HepG2 (cell line): Measurements from ENCODE around the gene NFASC. TPM values are rescaled to one million over a fixed set of nuclear protein-coding genes. Genes with fewer than 3 reads are reported as not detected.

Experiments
- ATAC-seq: fragments of 200-7000 bp; cut with Tn5 transposase; 3 replicates; pipeline ENCODE4 v1.9.1; 2020; ENCODE audit warnings: mild to moderate bottlenecking, moderate library complexity
- BruUV-seq: library from RNA; stranded (reverse); fragments of 400-500 nt; replicated peaks from 2 replicates; lab custom pipeline; 2021; lab: Mats Ljungman, UMichigan
- CTCF ChIA-PET: fragments of 300-600 bp; formaldehyde crosslinking; extraction: SDS; loops from one replicate; lab custom pipeline; 2021; ENCODE audit warnings: low total read pairs, inconsistent platforms, low intra/inter-chr PET ratio; lab: Yijun Ruan, JAX
- POLR2A ChIA-PET: fragments of 350-600 bp; sonication (Branson Sonifier 250); formaldehyde crosslinking; loops from one replicate; lab custom pipeline; 2020; ENCODE audit warnings: antibody characterized with exemption, inconsistent platforms; lab: Yijun Ruan, JAX
- DNase-seq: peaks from one replicate; pipeline ENCODE4 v3.0.0-alpha.2; 2015; ENCODE audit warnings: low spot score
- FAIRE-seq: peaks from 3 replicates; lab custom pipeline; 2011; peaks lifted over from hg19 to GRCh38; lab: Jason Lieb, UNC
- H2AFZ ChIP-seq: one replicate; pipeline ENCODE4 v1.6.1; 2011; ENCODE audit warnings: low read length, inconsistent platforms
- H3K27ac ChIP-seq: fragments of 300-600 bp; 3 replicates; pipeline ENCODE4 v1.8.0; 2011; ENCODE audit warnings: mixed run types, mild to moderate bottlenecking, mixed read lengths, low read length, inconsistent platforms; ENCODE audit not compliant: insufficient read depth; ENCODE audit errors: extremely low read length
- H3K27me3 ChIP-seq, 2 experiments: fragments of 200-600 bp in 1 of 2; 2 replicates in 1 of 2; 3 replicates in 1 of 2; pipeline versions ENCODE4 v1.6.0 to v1.8.0; 2011; ENCODE audit warnings: low read length in 2 of 2, mild to moderate bottlenecking in 2 of 2, moderate library complexity in 2 of 2, inconsistent platforms in 1 of 2; ENCODE audit not compliant: insufficient read depth in 2 of 2, control insufficient read depth in 1 of 2
- H3K36me3 ChIP-seq, 2 experiments: fragments of 200-600 bp in 1 of 2; replicated peaks in 1 of 2; 2 replicates in 1 of 2; 3 replicates in 1 of 2; pipeline versions ENCODE4 v1.5.1 to v1.8.0; 2011; ENCODE audit warnings: low read length in 2 of 2, inconsistent platforms in 1 of 2; ENCODE audit not compliant: insufficient read depth in 2 of 2, control insufficient read depth in 1 of 2
- H3K4me1 ChIP-seq: 2 replicates; pipeline ENCODE4 v1.5.1; 2012; ENCODE audit warnings: low read length, inconsistent platforms; ENCODE audit not compliant: insufficient read depth
- H3K4me2 ChIP-seq: 2 replicates; pipeline ENCODE4 v1.6.0; 2011; ENCODE audit warnings: low read depth, low read length, inconsistent platforms
- H3K4me3 ChIP-seq, 3 experiments: fragments of 200-600 bp in 1 of 3; sonication (generic), shearing (Covaris generic) in 1 of 3; replicated peaks in 1 of 3; 2 replicates each; pipeline ENCODE4 v1.5.1; 2011 to 2016; ENCODE audit warnings: low read length in 3 of 3, inconsistent platforms in 2 of 3, low read depth in 2 of 3, mild to moderate bottlenecking in 2 of 3, control low read depth in 1 of 3, mixed read lengths in 1 of 3; ENCODE audit not compliant: insufficient read depth in 1 of 3
- H3K79me2 ChIP-seq: one replicate; pipeline ENCODE4 v1.6.1; 2011; ENCODE audit warnings: low read length, inconsistent platforms; ENCODE audit not compliant: insufficient read depth
- H3K9ac ChIP-seq: 2 replicates; pipeline ENCODE4 v1.6.0; 2011; ENCODE audit warnings: mild to moderate bottlenecking, low read depth, low read length, inconsistent platforms; ENCODE audit not compliant: insufficient read depth
- H3K9me3 ChIP-seq: 2 replicates; pipeline ENCODE4 v1.5.1; 2012; ENCODE audit warnings: mild to moderate bottlenecking, low read length
- H4K20me1 ChIP-seq: 2 replicates; pipeline ENCODE4 v1.6.0; 2011; ENCODE audit warnings: inconsistent platforms, mild to moderate bottlenecking, low read length, moderate library complexity; ENCODE audit not compliant: insufficient read depth
- CREM ChIP-seq, 2 experiments: sonication (generic) in 1 of 2; formaldehyde crosslinking in 1 of 2; IDR thresholded peaks; 2 replicates each; pipeline versions ENCODE4 v1.4.0 to v1.6.1; 2016 to 2020; ENCODE audit warnings: antibody characterized with exemption in 1 of 2, mild to moderate bottlenecking in 1 of 2, missing genetic modification reagents in 1 of 2
- LCORL ChIP-seq, 2 experiments: fragments of 450-650 bp in 1 of 2; sonication (generic) in 1 of 2; formaldehyde crosslinking in 1 of 2; IDR thresholded peaks; 2 replicates each; pipeline versions ENCODE4 v1.5.0 to v1.6.1; 2017 to 2020; ENCODE audit warnings: antibody characterized with exemption in 1 of 2, missing genetic modification reagents in 1 of 2
- NR2F6 ChIP-seq, 2 experiments: IDR thresholded peaks; 2 replicates each; pipeline ENCODE4 v1.6.1; 2016; ENCODE audit warnings: antibody characterized with exemption in 1 of 2, mild to moderate bottlenecking in 1 of 2
- ZNF616 ChIP-seq: sonication (generic); formaldehyde crosslinking; IDR thresholded peaks from 2 replicates; pipeline ENCODE4 v1.5.0; 2020; ENCODE audit warnings: low read depth, mild to moderate bottlenecking, missing genetic modification reagents
- whole genome bisulfite sequencing: methylation state at CpG from one replicate; pipeline ENCODE4 v1.1.6; 2017; ENCODE audit warnings: low lambda C conversion rate; 5-methylcytosine and 5-hydroxymethylcytosine counted together
- in situ Hi-C: cut with HindIII; loops from 2 replicates; pipeline ENCODE4 v1.10.0; 2017; ENCODE audit warnings: low pct_unique_long_range_greater_than_20kb; ENCODE audit not compliant: extremely low pct_ligation_motif_present
- intact Hi-C: fragments of 100-400 bp; cut with micrococcal nuclease; formaldehyde crosslinking; loops from one replicate; pipeline ENCODE4 v1.10.0; 2022; ENCODE audit not compliant: unreplicated experiment
- polyA plus RNA-seq, 8 experiments: library from polyadenylated mRNA; depleted of rRNA in 3 of 8; stranded (reverse) in 7 of 8; unstranded in 1 of 8; fragments of >200 nt; fragmentation: Illumina TruSeq in 4 of 8; extraction: Trizol in 4 of 8; gene quantifications; 2 replicates each; pipeline versions ENCODE4 v1.2.1 to v1.2.3, GENCODE V29; 2011 to 2016; ENCODE audit warnings: low read depth in 4 of 8, missing spikeins in 1 of 8, mixed read lengths in 1 of 8; ENCODE audit not compliant: insufficient read depth in 1 of 8
- total RNA-seq, 5 experiments: library from RNA; depleted of rRNA; stranded (reverse); fragments of >200 nt; fragmentation: Illumina TruSeq; extraction: Trizol; gene quantifications; 2 replicates each; pipeline ENCODE4 v1.2.3, GENCODE V29; 2016; ENCODE audit warnings: low read depth in 1 of 5
- TF ChIP-seq, protein P1 (sequence below): sonication (generic); formaldehyde crosslinking; IDR thresholded peaks from 2 replicates; pipeline ENCODE4 v1.4.0; 2020; ENCODE audit warnings: missing genetic modification reagents
- TF ChIP-seq, protein P2 (sequence below): sonication (generic); formaldehyde crosslinking; IDR thresholded peaks from 2 replicates; pipeline ENCODE4 v1.9.0; 2021; ENCODE audit warnings: missing genetic modification reagents, borderline replicate concordance

The NFASC gene
- total and polyA plus RNA-seq, 2 of the 13 experiments (the other 11 are each of a cell fraction or from before 2014, with no cell fraction given): not detected

DNA sequence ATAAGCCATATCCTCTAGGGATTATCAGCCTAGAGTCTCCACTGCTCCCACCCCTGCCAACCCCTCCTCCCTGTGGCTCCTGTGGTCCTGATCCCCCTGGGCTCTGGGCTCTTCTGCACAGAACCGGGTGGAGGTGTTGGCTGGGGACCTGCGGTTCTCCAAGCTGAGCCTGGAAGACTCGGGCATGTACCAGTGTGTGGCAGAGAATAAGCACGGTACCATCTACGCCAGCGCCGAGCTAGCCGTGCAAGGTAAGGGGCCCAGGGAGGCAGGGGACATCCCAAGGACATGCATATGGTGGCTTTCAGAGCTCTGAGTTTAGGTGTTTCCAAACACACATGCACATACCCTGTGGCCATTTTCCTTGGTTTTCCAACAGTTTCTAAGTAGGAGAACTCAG is 191.7 kb downstream of the NFASC start:
- Histone ChIP-seq H3K79me2 (no peaks in the 10 kb centered on the region), H3K27me3 (peaks cover 1 to 37% of the 10 kb centered on the region in 2 experiments; a peak in 3 of 5 replicates), H3K9ac (no peak overlapping the region), H3K9me3 (no peaks in the 10 kb centered on the region), H3K4me2 (no peak overlapping the region), H2AFZ (no peak overlapping the region), H3K4me3 (no peak overlapping the region), H3K4me1 (no peaks in the 10 kb centered on the region), H4K20me1 (no peaks in the 10 kb centered on the region), H3K27ac (no peak overlapping the region), H3K36me3 (no peaks in the 10 kb centered on the region)
- ATAC-seq (no peak), DNase-seq (no peak), FAIRE-seq (no peak)
- BruUV-seq: no TSS peak
- WGBS: 90% methylated on average over 2 of the region's 8 CpGs
- intact Hi-C loops (no loop called here), in situ Hi-C loops (loop anchor here (5.0 to 10.0 kb wide), 2 partner anchors 85 to 192 kb away; no protein-coding TSS in a partner anchor)
- TF ChIP-seq LCORL (IDR thresholded peaks at IDR 0.05) (no peak), LCORL (CRISPR knock-in tag; IDR thresholded peaks at IDR 0.05) (no peak), ZNF616 (CRISPR knock-in tag) (no peak), NR2F6 (IDR thresholded peaks at IDR 0.05) (no peak), NR2F6 (CRISPR knock-in tag; IDR thresholded peaks at IDR 0.05) (no peak), CREM (IDR thresholded peaks at IDR 0.05) (no peak), CREM (CRISPR knock-in tag; IDR thresholded peaks at IDR 0.05) (no peak)
- TF ChIP-seq, protein P1, sequence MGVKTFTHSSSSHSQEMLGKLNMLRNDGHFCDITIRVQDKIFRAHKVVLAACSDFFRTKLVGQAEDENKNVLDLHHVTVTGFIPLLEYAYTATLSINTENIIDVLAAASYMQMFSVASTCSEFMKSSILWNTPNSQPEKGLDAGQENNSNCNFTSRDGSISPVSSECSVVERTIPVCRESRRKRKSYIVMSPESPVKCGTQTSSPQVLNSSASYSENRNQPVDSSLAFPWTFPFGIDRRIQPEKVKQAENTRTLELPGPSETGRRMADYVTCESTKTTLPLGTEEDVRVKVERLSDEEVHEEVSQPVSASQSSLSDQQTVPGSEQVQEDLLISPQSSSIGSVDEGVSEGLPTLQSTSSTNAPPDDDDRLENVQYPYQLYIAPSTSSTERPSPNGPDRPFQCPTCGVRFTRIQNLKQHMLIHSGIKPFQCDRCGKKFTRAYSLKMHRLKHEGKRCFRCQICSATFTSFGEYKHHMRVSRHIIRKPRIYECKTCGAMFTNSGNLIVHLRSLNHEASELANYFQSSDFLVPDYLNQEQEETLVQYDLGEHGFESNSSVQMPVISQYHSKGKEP (CRISPR knock-in tag): no peak
- TF ChIP-seq, protein P2, sequence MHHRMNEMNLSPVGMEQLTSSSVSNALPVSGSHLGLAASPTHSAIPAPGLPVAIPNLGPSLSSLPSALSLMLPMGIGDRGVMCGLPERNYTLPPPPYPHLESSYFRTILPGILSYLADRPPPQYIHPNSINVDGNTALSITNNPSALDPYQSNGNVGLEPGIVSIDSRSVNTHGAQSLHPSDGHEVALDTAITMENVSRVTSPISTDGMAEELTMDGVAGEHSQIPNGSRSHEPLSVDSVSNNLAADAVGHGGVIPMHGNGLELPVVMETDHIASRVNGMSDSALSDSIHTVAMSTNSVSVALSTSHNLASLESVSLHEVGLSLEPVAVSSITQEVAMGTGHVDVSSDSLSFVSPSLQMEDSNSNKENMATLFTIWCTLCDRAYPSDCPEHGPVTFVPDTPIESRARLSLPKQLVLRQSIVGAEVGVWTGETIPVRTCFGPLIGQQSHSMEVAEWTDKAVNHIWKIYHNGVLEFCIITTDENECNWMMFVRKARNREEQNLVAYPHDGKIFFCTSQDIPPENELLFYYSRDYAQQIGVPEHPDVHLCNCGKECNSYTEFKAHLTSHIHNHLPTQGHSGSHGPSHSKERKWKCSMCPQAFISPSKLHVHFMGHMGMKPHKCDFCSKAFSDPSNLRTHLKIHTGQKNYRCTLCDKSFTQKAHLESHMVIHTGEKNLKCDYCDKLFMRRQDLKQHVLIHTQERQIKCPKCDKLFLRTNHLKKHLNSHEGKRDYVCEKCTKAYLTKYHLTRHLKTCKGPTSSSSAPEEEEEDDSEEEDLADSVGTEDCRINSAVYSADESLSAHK (CRISPR knock-in tag): no peak
- POLR2A ChIA-PET: no interaction called here
- CTCF ChIA-PET: interaction anchor here (1.0 to 4.2 kb wide), 3 partner anchors 73 to 87 kb away, joined by 3 to 41 read pairs (median 14); no protein-coding TSS in a partner anchor
